HG03558 (cell line): Measurements from ENCODE around the gene SOCS1.

Experiments used
- ATAC-seq: cut with Tn5 transposase; IDR thresholded peaks from one replicate; pipeline ENCODE4 v1.9.1; 2021; ENCODE audit warnings: moderate number of reproducible peaks; ENCODE audit not compliant: unreplicated experiment; ENCODE audit errors: extremely low read depth

SOCS1 gene

GRCh38 chr16:11289202-11289601 lies 33.2 kb upstream of the SOCS1 start:
- no peak for ATAC-seq

GRCh38 chr16:11285842-11286241 lies 29.8 kb upstream of the SOCS1 start:
- no peak for ATAC-seq

GRCh38 chr16:11283820-11284248 lies 27.8 kb upstream of the SOCS1 start:
- ATAC-seq = no peak

GRCh38 chr16:11280616-11281522 lies 24.9 kb upstream of the SOCS1 start, which contains the start of gene PRM1:
Gene PRM1, minus strand, starts transcription at chr16:11281330. Its CDS starts 92 bp downstream, at chr16:11281238.
- ATAC-seq = no peak

- no peak for ATAC-seq
Measured at GRCh38 chr16:11278681-11279628, 23.0 kb upstream of the SOCS1 start.

- no peak for ATAC-seq
Measured at GRCh38 chr16:11277607-11278337, 21.8 kb upstream of the SOCS1 start.

- ATAC-seq = no peak
Measured at GRCh38 chr16:11276896-11277593, 21.0 kb upstream of the SOCS1 start.

- no peak for ATAC-seq
Measured at GRCh38 chr16:11276143-11276895, 20.3 kb upstream of the SOCS1 start, which contains the start of gene PRM2. Gene PRM2, minus strand, starts transcription at chr16:11276480. Its CDS starts 110 bp downstream, at chr16:11276370.

GRCh38 chr16:11274964-11275363 lies 19.0 kb upstream of the SOCS1 start:
- no peak for ATAC-seq

- ATAC-seq = no peak
Measured at GRCh38 chr16:11273721-11274324, 17.8 kb upstream of the SOCS1 start.

- ATAC-seq = no peak
Measured at GRCh38 chr16:11272921-11273720, 17.1 kb upstream of the SOCS1 start, which contains the start of gene PRM3. Gene PRM3, minus strand, starts transcription at chr16:11273629. Its CDS starts 34 bp downstream, at chr16:11273595.

GRCh38 chr16:11272484-11272883 lies 16.5 kb upstream of the SOCS1 start:
- ATAC-seq = no peak

GRCh38 chr16:11271610-11272009 lies 15.6 kb upstream of the SOCS1 start:
- ATAC-seq = no peak

GRCh38 chr16:11270602-11271162 lies 14.7 kb upstream of the SOCS1 start:
- ATAC-seq = no peak

GRCh38 chr16:11268921-11269375 lies 12.9 kb upstream of the SOCS1 start, which contains the start of gene TNP2:
Gene TNP2, minus strand, starts transcription at chr16:11269325. Its CDS starts 63 bp downstream, at chr16:11269262.
- ATAC-seq = no peak

GRCh38 chr16:11265124-11265523 lies 9.1 kb upstream of the SOCS1 start:
- no peak for ATAC-seq
